Stimulated activated CD8-positive, alpha-beta memory T cell treated with anti-CD3 and anti-CD28 coated beads, Interleukin-12 subunit alpha, Interleukin-12 subunit beta, amount 100 ng/mL, for 24 hours (primary cell): Measurements from ENCODE around the gene ANTKMT.
A peak's percentile ranks its signal among the peaks of the same experiment; 100 is the strongest.
"Not testable (repeated sequence)": the region's sequence is repeated elsewhere in the genome, so short reads cannot be mapped to it uniquely, and the experiment has no call there.

Source experiments
- DNase-seq: peaks from one replicate; pipeline ENCODE4 v3.0.0-alpha.2; 2020; ENCODE audit errors: extremely low read depth

Gene ANTKMT

DNA sequence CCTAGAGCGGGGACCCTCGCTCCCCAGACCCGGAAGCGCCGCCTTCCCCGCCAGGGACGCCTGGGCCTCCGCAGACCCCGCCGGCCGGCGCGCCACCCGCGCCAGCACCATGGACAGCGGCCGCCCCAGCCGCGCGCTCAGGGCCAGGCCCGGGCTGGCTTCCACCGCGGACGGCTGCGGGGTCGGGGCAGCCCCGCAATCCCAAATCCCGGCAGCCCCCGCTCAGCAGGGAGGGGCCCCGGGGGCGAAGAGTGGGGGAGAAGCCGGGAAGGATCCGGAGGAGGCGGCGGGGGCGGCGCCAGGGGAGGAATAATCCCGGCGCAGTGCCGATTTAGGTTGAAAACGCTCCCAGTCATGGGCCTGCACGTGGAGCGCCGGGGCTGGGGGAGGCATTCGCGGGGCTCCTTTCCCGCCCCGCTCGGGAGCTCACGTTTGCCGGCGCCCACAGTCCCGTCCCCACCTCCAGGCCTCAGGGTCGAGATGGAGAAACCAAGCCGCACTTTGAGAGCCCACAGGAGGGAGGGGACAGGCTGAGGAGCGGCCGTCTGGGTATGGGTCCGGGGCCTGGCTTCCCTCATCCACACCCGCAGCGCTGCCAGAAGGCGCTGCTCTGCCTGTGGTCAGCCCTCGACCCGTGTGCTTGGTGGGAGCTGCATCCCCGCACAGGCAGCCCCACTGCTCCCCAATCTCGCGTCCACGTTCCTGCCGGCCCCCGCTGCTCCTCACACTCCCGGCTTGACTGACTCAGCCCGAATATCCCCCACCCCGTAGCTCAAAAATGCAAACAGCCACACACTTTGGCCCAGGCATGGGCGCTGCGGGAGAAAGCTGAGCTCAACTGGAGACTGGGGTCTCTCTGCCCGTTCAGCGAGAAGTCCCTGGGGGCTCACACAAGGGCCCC lies 20.0 kb upstream of the ANTKMT start:
- no peak for DNase-seq

GRCh38 chr16:702341-702740 lies 18.6 kb upstream of the ANTKMT start:
- DNase-seq: no peak

- DNase-seq: no peak
Observed at GRCh38 chr16:703406-703805, 17.5 kb upstream of the ANTKMT start.

GRCh38 chr16:704047-704446 lies 16.9 kb upstream of the ANTKMT start:
- no peak for DNase-seq

DNA sequence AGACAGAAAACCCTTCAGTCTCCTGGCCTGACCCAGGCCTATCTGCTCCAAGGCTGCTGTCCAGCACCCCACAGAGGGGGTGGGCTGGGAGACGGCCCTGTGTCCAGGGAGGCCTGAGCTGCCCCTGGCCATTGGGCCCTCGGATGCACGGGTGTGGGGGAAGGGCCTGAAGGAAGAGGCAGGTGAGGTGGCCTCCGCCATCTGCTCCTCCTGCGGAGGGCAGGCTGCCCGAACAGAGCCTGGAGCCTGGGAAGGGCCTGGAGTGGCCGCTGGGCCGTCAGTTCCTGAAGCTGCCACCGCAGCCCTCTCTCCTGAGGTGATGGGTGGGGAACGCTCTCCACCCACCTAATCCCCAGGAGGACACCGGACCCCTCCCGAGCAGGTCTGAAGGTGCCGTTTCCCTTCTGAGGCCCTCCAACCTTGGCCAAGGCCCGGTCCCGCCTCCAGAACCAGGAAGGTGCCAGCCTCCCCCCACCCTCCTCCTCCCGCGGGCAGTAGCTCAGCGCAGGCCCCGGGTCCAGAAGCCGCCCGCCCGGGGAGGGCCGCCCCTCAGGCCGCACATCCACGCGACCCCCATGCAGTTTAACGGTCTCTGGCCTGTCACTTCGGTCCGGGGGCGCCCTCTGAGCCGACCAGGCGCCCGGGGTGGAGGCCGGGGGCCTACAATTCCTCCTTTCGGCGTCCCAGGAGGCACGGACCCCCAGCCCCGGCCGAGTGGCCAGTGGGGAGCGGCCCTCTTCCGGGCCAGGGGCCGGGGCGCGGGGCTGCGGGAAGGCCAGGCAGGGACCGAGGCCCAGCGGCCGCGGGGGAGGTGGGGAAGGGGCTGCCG lies 16.2 kb upstream of the ANTKMT start:
- no peak for DNase-seq

DNA sequence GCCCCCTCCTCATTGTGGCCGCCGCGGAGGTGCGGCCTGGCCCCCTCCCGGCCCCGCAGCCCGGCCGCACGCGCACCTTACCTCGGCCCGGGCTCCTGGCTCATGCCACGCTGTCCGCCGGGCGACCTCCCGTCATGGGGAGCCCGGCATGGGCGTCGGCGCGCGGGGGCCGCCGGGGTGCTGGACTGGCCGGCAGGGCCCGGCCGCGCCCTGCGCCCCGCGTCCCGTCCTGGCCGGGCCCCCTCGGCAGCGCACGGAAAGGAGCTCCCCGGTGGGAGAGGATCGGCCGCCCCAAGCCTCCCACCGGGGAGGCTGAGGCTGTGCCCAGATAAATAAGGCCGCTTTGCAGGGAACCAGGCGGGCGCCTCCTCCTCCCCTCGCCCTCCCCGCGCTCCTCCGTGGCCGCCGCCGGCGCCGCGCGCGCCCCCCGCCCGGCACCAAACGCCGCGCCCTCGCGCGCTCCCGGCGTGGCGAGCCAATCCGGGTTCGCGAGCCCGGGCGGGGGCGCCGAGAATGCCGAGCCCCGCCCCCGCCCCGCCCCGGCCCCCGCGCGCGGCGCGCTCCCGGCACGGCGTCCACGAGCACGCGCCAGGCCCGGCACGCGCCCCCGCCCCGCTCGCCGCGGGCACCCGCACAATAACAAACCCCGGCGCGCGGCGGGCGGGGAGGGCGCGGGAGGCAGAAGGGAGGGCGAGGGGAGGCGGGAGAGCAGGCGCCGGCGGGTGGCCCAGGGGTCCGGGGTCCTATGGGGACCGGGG lies 15.3 kb upstream of the ANTKMT start, which contains the start of gene FBXL16:
FBXL16 (minus strand) TSS at position 371 of the 758 bp plus-strand sequence. CDS start 8,396 bp downstream, outside the sequence.
- no peak for DNase-seq

- DNase-seq: no peak
Observed at GRCh38 chr16:706189-707061, 14.5 kb upstream of the ANTKMT start.

DNA sequence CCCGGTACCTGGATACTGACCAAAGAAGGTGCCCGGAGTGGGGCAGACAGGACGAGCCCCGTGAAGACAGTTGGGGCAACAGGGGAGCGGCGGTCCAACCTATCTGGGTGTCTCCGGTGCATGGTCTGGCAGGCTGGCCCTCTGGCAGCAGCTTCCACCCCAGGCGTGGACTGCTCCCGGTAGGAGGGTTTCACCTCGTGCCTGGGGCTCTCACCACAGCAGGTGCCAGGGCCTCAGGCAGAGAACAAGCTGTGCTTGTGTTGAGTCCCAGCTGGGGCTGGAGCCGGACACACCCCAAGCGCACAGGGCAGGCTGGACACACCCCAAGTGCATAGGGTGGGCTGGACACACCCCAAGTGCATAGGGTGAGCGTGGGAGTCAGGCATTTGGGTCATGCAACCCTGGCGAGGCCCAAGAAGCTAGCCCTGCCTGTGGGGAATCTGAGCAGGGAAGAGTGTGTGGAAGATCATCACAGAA lies 13.8 kb upstream of the ANTKMT start:
- DNase-seq: no peak

DNA sequence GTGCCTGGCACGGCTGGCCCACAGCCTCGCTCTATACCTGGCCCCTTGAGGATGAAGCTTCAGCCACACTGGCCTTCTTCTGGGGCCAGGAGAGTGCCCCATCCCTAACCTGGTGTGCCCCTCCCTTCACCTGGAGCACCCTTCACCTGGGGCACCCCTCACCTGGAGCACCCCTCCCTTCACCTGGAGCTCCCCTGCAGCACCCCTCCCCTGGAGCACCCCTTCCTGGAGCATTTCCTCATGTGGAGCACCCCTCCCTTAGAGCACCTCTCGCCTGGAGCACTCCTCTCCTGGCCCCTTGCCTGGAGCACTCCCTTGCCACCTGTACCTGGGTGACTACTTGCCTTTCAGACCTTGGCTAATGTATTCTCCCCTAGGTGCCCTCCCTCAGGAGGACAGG lies 12.9 kb upstream of the ANTKMT start:
- no peak for DNase-seq

- no peak for DNase-seq
Observed at GRCh38 chr16:708959-709358, 12.0 kb upstream of the ANTKMT start.

DNA sequence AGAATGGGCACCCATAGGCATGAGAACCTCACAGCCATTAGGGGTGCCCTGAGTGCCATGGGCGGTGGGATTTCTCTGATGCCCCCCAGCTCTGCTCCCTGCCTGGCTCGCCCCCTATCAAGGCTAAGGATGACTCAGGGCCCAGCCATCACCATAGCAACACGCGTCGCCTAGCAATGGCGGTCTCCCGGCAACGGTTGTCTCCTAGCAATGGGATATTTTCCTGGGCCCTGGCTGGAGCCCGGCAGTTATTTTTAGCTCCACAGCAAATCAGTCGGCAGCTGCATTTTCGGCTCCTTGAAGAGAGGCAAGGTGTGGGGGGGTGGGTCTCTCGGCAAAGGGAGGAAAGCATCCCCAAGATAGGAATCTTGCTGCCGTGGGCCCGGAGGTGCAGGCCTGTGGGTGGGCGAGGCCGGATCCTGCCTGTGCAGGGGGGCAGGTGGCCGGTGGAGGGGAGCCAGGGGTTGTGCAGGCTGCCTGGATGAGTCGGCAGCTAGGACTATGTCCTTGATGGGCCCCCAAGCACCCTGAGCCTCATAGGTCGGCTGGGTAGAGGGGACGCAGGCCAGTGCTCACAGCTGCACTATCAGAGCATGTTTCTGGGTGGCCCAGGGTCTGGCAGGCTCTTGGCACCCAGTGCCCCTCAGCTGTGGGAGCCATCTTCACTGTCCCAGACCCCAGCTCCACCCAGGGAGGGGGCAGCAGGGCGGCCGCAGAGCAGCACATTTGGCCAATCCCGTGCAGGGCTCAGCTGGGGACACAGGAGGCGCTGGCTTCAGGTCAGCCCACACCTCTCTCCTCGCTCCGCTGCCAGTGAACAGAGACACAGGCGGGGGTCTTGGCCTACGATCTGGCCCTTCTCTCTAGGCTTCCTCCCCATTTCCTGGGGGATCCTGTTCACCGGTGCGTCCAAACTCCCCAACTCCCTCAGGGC lies 11.1 kb upstream of the ANTKMT start:
- no peak for DNase-seq

- no peak for DNase-seq
Observed at GRCh38 chr16:710500-711075, 10.4 kb upstream of the ANTKMT start.

DNA sequence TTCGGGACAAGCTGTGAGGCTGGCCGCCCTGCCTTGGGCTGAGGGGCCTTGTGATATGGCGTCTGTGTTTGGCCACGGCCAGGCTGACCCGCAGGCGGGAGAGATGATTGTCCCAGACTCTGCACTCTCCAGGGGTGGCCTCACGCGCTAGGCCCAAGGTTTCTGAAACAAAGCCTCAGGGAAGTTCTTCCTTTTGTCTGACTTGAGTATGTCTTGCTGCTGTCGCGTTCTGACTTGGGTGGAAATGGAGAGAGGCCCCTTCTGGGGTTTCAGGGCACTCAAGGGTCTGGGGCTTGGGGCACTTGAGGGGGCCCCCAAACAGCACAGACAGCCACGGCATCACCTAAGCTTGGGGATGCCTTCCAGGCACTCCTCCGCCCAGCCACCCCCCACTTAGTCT lies 9.9 kb upstream of the ANTKMT start:
- no peak for DNase-seq

GRCh38 chr16:711548-712320 lies 9.2 kb upstream of the ANTKMT start:
- no peak for DNase-seq

DNA sequence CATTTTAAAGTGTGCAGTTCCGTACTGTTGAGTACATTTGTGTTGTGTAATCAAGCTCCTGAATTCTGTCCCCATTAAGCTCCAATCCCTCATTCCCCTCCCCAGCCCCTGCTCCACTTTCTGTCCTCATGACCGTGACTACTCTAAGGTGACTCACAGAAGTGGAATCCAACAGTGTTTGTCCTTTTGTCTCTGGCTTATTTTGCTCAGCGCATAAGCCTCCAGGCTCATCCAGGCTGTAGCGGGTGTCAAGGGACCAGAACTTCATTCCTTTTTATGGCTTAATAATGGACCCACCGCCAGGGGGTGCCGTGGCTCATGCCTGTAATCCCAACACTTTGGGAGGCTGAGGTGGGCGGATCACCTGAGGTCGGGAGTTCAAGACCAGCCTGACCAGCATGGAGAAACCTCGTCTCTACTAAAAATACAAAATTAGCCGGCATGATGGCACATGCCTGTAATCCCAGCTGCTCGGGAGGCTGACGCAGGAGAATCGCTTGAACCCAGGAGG lies 8.2 kb upstream of the ANTKMT start:
- DNase-seq: not testable (repeated sequence)

DNA sequence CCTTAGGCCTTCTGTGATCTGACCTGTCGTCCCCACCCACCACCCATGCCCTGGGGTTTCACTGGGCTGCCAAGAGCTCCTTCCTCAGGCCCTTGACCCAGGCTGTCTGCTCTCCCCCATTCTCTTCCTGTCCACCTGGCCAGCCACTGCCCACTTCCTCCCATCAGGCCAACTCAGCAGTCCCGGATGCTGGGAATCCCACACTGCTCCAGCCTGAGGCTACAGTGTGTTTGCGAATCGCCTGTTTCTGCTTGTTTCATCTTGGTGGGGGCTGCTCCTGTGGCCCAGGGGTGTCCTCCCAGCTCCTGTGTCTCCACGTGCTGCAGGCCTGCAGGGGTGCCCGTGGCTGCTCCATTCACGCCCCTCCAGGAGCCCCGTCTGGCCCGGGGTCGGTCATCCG lies 6.9 kb upstream of the ANTKMT start:
- no peak for DNase-seq

GRCh38 chr16:714558-715476 lies 6.1 kb upstream of the ANTKMT start, which contains the start of gene METRN:
METRN (plus strand) TSS chr16:715118; CDS start chr16:715290, 172 bp downstream.
- DNase-seq: peak; percentile 87
